OCI-LY3 (cell line): ENCODE results near the gene ARID1B.

Source experiments
- H2AFZ ChIP-seq: fragments of 200-600, 300-600 bp; shearing (Covaris generic); 2 replicates; pipeline ENCODE4 v1.6.0; 2014; ENCODE audit warnings: antibody characterized with exemption, low read depth, low read length
- H3K27ac ChIP-seq: fragments of 200-600, 300-600 bp; sonication (generic); 2 replicates; pipeline ENCODE4 v1.5.1; 2014; ENCODE audit warnings: mild to moderate bottlenecking, low read length, moderate library complexity, mixed read lengths
- H3K27me3 ChIP-seq: fragments of 200-600, 300-600 bp; sonication (generic); 2 replicates; pipeline ENCODE4 v1.6.1; 2014; ENCODE audit warnings: low read depth, low read length, mixed read lengths
- H3K36me3 ChIP-seq: fragments of 200-600, 300-600 bp; sonication (generic); replicated peaks from 2 replicates; pipeline ENCODE3; 2014; ENCODE audit warnings: low read depth, low read length, mixed read lengths
- H3K4me1 ChIP-seq: fragments of 300-600, 200-600 bp; sonication (generic); 2 replicates; pipeline ENCODE4 v1.6.1; 2014; ENCODE audit warnings: low read length, mixed read lengths
- H3K4me2 ChIP-seq: fragments of 200-600, 300-600 bp; sonication (generic); 2 replicates; pipeline ENCODE4 v1.6.1; 2014; ENCODE audit warnings: low read length, mixed read lengths
- H3K4me3 ChIP-seq: fragments of 300-600, 200-600 bp; sonication (generic); 2 replicates; pipeline ENCODE4 v1.5.1; 2014; ENCODE audit warnings: antibody characterized with exemption, mild to moderate bottlenecking, low read length, moderate library complexity
- H3K79me2 ChIP-seq: fragments of 300-600, 200-600 bp; shearing (Covaris generic); 2 replicates; pipeline ENCODE4 v1.6.1; 2014; ENCODE audit warnings: mild to moderate bottlenecking, low read length, mixed read lengths
- H3K9ac ChIP-seq: fragments of 300-600, 200-600 bp; shearing (Covaris generic); 2 replicates; pipeline ENCODE4 v1.6.0; 2014; ENCODE audit warnings: mild to moderate bottlenecking, low read length, moderate library complexity
- H3K9me3 ChIP-seq: fragments of 200-600, 300-600 bp; shearing (Covaris generic); 2 replicates; pipeline ENCODE4 v1.6.1; 2014; ENCODE audit warnings: low read length, mixed read lengths; ENCODE audit not compliant: insufficient read depth
- H4K20me1 ChIP-seq: fragments of 200-600, 300-600 bp; sonication (generic); 2 replicates; pipeline ENCODE4 v1.6.1; 2016; ENCODE audit warnings: low read length, mixed read lengths; ENCODE audit not compliant: insufficient read depth
- EZH2phosphoT487 ChIP-seq: fragments of 200-600 bp; shearing (Covaris generic); IDR thresholded peaks from 2 replicates; pipeline ENCODE4 v1.6.1; 2018; ENCODE audit warnings: antibody characterized with exemption, mixed run types, low read depth
- TF ChIP-seq, protein P1 (sequence below): fragments of 200-600, 300-600 bp; sonication (generic); IDR thresholded peaks from 2 replicates; pipeline ENCODE4 v1.5.1; 2014; ENCODE audit warnings: antibody characterized with exemption, low read length, low read depth

Gene ARID1B

DNA sequence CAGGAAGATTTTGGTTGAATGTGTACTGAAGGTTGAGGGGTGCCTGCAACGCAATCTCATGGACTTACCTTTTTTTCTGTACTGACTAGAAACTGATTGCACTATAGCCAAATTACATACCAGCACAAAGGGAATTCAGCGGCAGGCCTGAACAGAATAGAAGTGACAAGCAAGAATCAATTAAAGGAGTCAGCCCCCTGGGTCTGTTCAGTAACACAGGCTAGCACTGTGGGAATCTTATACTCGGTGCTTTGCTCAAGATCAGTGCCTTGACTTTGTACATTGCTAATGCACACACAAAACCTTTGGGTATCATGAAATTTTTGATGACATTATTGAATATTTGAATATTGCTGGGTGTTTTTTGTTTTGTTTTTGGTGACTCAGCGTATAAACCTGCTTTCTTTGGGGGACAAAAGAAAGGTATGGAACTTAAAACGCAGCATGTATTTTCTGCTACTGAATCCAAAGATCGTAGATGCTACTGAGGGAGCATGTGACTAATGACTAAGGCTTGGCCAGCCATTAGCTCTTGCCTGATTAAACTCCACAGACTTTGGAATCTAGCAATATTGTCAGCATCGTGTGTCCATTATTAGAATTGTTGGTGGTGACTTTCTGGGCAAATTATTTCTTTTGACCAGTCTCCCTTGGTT is 236.6 kb downstream of the ARID1B start:
- Histone ChIP-seq H3K36me3 (no peaks in the 10 kb centered on the region), H3K9me3 (no peaks in the 10 kb centered on the region), H3K27ac (no peak overlapping the region), H4K20me1 (peaks cover 27% of the 10 kb centered on the region; the same call in 1 of the 2 replicates), H3K4me2 (no peak overlapping the region), H3K79me2 (peaks cover 46% of the 10 kb centered on the region), H2AFZ (no peak overlapping the region), H3K4me3 (no peak overlapping the region), H3K9ac (no peak overlapping the region), H3K4me1 (peaks cover 11% of the 10 kb centered on the region), H3K27me3 (no peaks in the 10 kb centered on the region)
- TF ChIP-seq, protein P1, sequence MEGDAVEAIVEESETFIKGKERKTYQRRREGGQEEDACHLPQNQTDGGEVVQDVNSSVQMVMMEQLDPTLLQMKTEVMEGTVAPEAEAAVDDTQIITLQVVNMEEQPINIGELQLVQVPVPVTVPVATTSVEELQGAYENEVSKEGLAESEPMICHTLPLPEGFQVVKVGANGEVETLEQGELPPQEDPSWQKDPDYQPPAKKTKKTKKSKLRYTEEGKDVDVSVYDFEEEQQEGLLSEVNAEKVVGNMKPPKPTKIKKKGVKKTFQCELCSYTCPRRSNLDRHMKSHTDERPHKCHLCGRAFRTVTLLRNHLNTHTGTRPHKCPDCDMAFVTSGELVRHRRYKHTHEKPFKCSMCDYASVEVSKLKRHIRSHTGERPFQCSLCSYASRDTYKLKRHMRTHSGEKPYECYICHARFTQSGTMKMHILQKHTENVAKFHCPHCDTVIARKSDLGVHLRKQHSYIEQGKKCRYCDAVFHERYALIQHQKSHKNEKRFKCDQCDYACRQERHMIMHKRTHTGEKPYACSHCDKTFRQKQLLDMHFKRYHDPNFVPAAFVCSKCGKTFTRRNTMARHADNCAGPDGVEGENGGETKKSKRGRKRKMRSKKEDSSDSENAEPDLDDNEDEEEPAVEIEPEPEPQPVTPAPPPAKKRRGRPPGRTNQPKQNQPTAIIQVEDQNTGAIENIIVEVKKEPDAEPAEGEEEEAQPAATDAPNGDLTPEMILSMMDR, result no peak
- no peak for TF ChIP-seq EZH2phosphoT487

GRCh38 chr6:157014871-157015270 is 237.7 kb downstream of the ARID1B start:
- no peaks in the 10 kb centered on the region for H3K36me3 ChIP-seq
- H3K9me3 ChIP-seq, result no peaks in the 10 kb centered on the region
- H3K9ac ChIP-seq, result no peak overlapping the region
- H3K27ac ChIP-seq, result no peak overlapping the region
- no peak overlapping the region for H3K4me2 ChIP-seq
- peaks cover 28% of the 10 kb centered on the region for H4K20me1 ChIP-seq
- no peaks in the 10 kb centered on the region for H3K27me3 ChIP-seq
- H3K4me1 ChIP-seq, result peaks cover 22% of the 10 kb centered on the region
- H3K79me2 ChIP-seq, result peaks cover 45% of the 10 kb centered on the region
- no peak for TF ChIP-seq EZH2phosphoT487
- TF ChIP-seq, protein P1, result no peak
- H3K4me3 ChIP-seq, result no peak overlapping the region
- H2AFZ ChIP-seq, result no peak overlapping the region

GRCh38 chr6:157017022-157017421 is 239.8 kb downstream of the ARID1B start:
- Histone ChIP-seq H4K20me1 (peaks cover 28% of the 10 kb centered on the region), H3K27me3 (no peaks in the 10 kb centered on the region), H3K36me3 (no peaks in the 10 kb centered on the region), H3K9ac (no peak overlapping the region), H3K4me2 (no peak overlapping the region), H3K4me1 (peaks cover 23% of the 10 kb centered on the region), H2AFZ (no peak overlapping the region), H3K27ac (no peak overlapping the region), H3K79me2 (peaks cover 35% of the 10 kb centered on the region), H3K4me3 (no peak overlapping the region), H3K9me3 (no peaks in the 10 kb centered on the region)
- TF ChIP-seq, protein P1, result no peak
- no peak for TF ChIP-seq EZH2phosphoT487

DNA sequence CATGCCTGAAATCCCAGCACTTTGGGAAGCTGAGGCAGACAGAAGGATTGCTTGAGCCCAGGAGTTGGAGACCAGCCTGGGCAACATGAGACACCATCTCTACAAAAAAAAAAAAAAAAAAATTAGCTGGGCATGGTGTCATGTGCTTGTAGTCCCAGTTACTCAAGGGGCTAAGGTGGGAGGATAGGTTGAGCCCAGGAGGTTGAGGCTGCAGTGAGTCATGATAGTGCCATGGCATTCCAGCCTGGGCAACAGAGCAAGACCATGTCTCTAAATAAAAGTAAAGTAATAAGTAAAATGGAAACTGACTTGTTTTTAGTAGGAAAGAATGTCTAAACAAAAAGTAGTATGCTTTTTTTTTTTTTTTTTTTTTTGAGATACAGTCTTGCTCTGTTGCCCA is 240.7 kb downstream of the ARID1B start:
- Histone ChIP-seq H3K79me2 (peaks cover 38% of the 10 kb centered on the region), H3K4me3 (no peak overlapping the region)

More for the DNA sequence above, 240.7 kb downstream of the ARID1B start:
- Histone ChIP-seq H2AFZ (no peak overlapping the region), H4K20me1 (peaks cover 34% of the 10 kb centered on the region), H3K9ac (no peak overlapping the region), H3K36me3 (no peaks in the 10 kb centered on the region), H3K4me2 (no peak overlapping the region), H3K27me3 (no peaks in the 10 kb centered on the region), H3K4me1 (peaks cover 28% of the 10 kb centered on the region), H3K9me3 (no peaks in the 10 kb centered on the region), H3K27ac (no peak overlapping the region)
- TF ChIP-seq, protein P1, result no peak
- no peak for TF ChIP-seq EZH2phosphoT487
